NCI-H1436 treated with DMSO at 0.1 percent for 48 hours (cell line): ENCODE measurements around the gene PTPN14.
"Not testable (repeated sequence)": the region's sequence is repeated elsewhere in the genome, so short reads cannot be mapped to it uniquely, and the experiment has no call there.

ENCODE experiments used
- DNase-seq: peaks from one replicate; lab custom pipeline; 2025; lab: John Stamatoyannopoulos, UW

Gene PTPN14

DNA sequence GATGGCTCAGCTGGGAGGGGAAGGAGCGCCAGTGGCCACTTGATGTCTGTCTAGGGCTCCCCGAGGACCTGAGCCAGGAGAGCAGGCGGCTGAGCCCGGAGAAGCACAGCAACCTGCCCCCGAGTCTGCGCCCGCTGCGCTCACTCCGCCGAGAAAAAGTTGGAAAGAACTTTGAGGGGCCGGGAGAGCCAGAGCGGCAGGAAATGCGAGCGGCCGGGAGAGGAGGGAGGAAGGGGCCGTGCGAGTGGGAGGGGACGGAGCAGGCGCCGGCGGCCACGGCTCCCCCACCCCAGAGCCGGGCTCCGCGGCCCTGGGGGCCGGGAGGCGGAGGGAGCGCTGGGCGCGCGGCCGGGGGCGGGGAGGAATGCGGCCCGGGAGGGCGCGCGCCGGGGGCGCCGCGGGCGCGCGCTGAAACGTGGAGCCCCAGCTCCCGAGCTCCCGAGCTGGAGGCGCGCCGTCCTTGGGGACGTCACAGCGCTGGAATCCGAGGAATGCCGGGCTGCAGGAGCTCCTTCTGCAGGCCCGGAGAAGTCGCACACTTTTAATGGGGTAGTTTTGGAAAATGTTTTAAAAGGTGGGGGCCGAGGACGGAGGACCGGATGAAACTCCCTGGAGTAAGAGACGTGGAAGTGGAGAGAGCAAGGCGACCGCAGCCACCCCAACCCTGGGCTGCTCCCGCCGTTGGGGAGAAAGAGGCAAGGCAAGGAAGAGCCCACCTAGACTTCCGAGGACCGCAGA lies at the start of gene PTPN14:
Gene PTPN14, minus strand, starts transcription at position 167 of the 738 bp plus-strand sequence. CDS start 86,799 bp downstream, outside the sequence.
- DNase-seq, result no peak

- no peak for DNase-seq
Measured at GRCh38 chr1:214593158-214593557, 41.8 kb upstream of the PTPN14 start.

DNA sequence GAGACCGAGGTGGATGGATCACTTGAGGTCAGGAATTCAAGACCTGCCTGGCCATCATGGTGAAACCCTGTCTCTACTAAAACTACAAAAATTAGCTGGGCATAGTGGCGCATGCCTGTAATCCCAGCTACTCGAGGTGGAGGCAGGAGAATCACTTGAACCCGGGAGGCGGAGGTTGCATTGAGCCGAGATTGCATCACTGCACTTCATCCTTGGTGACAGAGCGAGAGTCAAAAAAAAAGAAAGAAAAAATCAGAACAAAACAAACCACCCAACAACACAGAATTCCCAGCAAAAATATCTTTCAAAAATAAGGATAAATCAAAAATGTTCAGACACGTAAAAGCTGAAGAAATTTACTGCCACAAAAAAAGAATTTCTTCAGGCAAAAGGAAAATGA lies 40.5 kb upstream of the PTPN14 start:
- not testable (repeated sequence) for DNase-seq

GRCh38 chr1:214590696-214591095 lies 39.3 kb upstream of the PTPN14 start:
- no peak for DNase-seq

DNA sequence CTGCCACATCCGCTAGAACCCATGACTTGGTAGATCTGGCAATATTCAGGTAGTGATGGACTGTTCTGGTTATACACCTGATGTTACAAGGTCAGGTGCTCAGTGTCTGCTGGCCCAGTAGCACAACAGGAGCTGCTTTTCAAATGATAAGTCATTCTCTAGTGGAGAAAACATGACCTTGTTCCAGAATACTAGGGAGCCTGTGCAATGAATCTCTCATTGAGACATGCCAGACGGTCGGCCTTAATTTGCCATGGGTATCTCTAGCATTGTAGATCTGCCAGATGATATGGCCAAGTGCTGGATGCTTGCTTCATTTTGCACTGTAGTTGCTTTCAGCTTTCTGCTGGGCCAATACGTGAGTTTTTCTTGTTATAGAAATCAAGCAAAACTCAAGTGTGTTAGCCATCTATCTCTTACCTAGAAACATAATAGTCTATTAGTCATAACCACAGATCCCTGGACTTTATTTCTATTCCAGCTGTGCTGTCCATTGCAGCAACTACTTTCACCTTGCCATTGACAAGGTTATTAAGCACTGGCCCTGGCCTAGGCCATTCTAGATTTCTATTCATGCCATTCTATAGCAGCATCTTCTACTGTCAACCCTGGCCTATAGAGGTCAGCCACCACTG lies 37.7 kb upstream of the PTPN14 start:
- DNase-seq, result no peak

DNA sequence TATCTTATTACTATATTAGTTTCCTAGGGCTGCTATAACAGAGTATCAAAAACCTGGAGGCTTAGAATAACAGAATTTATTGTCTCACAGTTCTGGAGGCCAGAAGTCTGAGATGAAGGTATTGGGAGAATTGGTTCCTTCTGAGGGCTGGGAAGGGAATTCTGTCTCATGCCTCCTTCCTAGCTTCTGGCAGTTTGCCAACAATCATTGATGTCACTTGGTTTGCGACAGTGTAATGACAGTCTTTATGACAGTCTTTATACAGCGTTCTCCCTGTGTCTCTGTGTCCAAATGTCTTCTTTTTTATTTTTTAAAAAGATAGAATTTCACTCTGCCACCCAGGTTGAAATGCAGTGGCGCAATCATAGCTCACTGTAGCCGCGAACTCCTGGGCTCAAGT lies 35.8 kb upstream of the PTPN14 start:
- no peak for DNase-seq

DNA sequence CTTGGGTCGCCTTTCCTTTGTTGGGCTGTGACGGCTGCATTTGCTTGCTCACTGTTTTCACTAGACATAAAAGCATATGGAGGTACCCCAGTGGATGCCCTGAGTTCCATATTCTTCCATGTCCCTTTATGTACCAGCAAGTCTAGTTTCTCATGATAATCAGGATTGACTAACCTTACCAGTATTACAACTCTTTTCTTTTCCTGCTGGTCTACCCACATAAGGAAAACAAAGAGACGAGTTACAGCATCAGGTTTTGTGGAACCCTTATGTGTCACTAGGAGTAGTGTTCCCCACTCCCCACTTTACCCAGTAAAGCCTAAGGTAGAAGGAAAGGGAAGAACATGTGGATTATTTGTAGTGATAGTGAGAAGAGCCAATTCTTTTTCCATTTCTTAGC lies 35.2 kb upstream of the PTPN14 start:
- no peak for DNase-seq

DNA sequence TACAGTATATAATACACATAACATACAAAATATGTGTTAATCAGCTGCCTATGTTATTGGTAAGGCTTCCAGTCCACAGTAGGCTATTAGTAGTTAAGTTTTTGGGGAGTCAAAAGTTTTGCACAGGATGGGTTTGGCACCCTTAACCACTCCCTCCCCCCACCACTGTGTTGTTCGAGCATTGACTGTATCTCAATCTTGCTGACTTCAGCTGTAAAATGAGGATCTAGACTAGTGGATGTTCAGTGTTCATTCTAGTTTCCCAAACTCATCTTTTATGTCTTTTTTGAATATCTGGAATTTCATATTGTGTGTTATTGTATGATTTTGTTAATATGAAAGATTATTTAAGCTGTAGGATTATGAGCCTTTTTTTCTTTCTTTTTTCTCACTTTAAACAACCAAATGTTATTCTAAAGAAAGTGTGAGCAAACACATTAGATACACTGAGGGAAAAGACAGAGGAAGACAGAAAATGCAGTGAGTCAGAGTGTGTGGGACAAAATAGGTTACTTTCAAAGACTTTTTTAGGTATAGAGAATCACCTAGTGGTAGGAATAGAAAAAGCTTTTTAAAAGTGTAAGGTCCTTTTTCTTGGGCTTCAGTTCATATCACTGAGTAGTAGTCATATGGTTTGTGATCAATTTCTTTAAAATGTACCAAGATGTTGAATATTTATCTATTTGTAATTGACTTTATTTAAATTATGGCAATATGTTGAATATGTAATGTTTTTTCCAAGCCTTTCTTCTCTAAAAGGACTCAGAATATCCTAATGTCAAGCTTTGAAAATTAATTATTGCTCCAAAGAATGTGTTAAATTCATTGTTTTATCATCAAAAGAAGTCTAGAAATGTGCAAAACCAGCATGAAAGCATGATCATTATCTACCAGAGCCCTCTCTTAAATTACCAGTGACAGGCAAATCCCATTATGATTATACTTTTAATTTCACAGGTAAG lies 33.7 kb upstream of the PTPN14 start:
- no peak for DNase-seq

- no peak for DNase-seq
Measured at GRCh38 chr1:214583824-214584554, 32.6 kb upstream of the PTPN14 start.

DNA sequence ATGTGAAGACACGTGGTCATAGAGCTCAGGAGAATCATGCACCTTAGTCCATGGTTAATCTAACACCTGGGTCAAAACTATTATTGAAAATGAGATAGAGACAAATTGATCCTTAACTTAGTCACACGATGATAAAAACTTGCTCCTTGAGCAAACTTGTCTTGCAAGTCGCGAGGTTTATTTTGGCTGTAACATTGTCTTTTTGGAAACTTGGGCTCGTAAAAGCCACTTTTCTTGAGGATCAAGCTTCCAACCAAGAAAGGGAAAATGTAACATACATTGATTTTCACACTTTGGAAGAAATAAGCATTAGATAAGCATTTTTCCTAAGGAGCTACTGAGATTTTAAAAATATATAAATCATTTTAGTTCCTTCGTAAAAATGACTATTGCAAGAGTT lies 31.7 kb upstream of the PTPN14 start:
- DNase-seq, result no peak

DNA sequence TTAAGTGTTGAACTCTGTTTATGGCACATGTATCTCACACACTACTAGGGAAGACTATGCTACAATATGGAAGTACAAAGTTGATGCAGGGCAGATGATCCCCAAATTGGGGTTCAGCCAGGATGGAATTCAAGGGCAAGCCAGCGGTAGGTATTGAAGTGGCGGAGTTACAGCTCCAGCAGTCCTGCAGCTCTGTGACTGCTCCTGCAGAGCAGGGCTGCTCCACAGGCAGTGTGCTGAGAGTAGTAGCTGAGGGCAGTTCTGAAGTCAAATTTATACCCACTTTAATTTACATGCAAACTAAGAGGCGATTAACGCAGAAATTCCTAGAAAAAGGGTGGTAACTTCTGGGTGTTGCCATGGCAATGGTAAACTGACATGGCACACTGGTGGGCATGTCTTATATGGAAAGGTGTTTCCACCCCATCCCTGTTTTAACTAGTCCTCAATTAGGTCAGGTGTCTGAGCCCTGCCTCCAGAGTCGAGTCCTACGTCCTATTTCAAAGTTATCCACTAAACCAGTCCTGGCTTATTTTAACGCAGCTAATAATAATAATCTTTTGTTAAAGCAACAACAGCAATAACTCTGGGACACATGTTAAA lies 31.0 kb upstream of the PTPN14 start:
- DNase-seq, result no peak

GRCh38 chr1:214581785-214582184 lies 30.4 kb upstream of the PTPN14 start:
- no peak for DNase-seq

GRCh38 chr1:214579183-214579582 lies 27.8 kb upstream of the PTPN14 start:
- DNase-seq, result no peak

DNA sequence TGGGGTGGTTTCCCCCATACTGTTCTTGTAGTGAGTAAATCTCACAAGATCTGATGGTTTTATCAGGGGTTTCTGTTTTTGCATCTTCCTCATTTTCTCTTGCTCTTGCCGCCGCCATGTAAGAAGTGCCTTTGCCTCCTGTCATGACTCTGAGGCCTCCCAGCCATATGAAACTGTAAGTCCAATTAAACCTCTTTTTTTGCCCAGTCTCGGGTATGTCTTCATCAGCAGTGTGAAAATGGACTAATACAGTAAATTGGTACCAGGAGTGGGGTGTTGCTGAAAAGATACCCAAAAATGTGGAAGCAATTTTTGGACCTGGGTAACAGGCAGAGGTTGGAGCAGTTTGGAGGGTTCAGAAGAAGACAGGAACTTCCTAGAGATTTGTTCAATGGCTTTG lies 24.7 kb upstream of the PTPN14 start:
- DNase-seq, result not testable (repeated sequence)

GRCh38 chr1:214574598-214575411 lies 23.4 kb upstream of the PTPN14 start:
- no peak for DNase-seq

DNA sequence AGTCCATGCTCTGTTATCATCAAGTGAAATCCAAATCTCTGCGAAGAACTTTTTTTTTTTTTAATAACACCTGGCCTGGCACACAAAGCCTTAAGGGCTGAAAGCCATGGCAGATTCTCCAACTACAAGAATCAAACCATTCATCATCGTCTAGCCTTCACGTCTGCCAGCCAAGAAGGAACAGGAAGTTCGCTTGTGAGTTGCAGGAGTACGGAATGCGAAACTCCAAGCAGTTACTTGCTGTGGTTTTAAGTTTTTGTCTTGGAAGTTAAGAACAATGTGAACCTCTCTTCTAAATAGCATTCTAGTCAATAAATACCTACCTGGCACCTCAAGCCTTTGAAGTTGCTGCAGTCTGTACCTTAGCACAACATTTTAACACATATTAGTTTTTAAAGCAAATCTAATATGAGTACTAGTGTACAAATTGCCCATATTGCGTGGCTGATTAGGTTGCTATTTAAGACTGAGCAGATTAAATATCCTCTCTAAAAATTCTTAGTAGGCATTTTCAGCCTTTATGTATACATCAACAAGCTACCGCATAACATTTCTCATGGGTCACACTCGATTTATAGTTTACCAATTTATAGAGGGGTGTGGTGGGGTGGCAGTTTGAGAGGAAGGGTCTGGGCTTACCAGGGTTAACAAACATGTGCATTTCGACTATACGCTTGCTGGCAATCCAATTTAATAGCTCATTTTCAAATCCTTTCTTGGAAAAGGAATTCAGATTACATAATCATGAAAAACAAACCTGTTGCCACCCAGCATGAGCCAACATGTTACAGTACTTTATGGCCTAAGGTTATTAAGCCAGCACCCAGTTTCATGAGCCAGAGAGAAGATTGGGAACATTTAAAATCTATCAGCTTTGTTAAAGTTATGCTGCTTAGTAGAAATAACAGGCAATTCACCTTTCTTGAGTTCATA lies 22.2 kb upstream of the PTPN14 start:
- DNase-seq, result no peak

GRCh38 chr1:214571281-214571680 lies 19.9 kb upstream of the PTPN14 start:
- no peak for DNase-seq

GRCh38 chr1:214570442-214570841 lies 19.0 kb upstream of the PTPN14 start:
- no peak for DNase-seq

DNA sequence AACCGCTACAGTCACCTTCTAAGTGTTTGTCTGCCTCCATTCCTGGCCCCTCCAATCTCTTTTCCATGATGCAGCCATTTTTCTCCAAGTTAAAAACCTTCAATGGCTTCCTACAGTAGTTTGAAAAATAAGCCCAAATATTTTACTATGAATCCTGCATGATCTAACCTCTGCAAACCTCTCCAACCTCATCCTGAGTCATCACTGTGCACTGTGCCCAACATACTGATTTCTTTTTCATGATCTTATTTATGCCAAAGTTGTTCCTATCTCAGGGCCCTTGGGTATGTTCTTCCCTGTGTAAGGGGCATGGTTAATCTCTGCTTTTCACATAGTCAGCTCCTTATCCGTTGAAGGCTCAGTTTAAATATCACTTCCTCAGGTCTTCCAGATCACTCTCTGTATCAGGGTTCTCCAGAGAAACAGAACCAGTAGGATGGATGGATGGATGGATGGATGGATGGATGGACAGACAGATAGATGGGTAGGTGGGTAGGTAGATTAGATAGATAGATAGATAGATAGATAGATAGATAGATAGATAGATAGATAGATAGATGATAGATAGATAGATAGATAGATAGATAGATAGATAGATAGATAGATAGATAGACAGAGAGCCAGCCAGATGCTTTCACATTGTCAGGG lies 18.1 kb upstream of the PTPN14 start:
- DNase-seq, result no peak
